HG03520 (cell line): ENCODE measurements around the gene NLRP9.
"Not testable (repeated sequence)": the region's sequence is repeated elsewhere in the genome, so short reads cannot be mapped to it uniquely, and the experiment has no call there.

ENCODE experiments used
- ATAC-seq: cut with Tn5 transposase; IDR thresholded peaks from one replicate; pipeline ENCODE4 v1.9.1; 2021; ENCODE audit warnings: mild to moderate bottlenecking, moderate library complexity; ENCODE audit not compliant: unreplicated experiment

The NLRP9 gene

GRCh38 chr19:55738302-55738701 is at the start of gene NLRP9:
NLRP9 (minus strand) TSS chr19:55738402; CDS start chr19:55738374, 28 bp downstream.
- ATAC-seq, result no peak

GRCh38 chr19:55781112-55781511 is 42.9 kb upstream of the NLRP9 start:
- no peak for ATAC-seq

- ATAC-seq, result no peak
These were observed 40.1 kb upstream of the NLRP9 start for GRCh38 chr19:55778331-55778730.

GRCh38 chr19:55777528-55777927 is 39.3 kb upstream of the NLRP9 start:
- ATAC-seq, result no peak

GRCh38 chr19:55769632-55770031 is 31.4 kb upstream of the NLRP9 start:
- not testable (repeated sequence) for ATAC-seq

- not testable (repeated sequence) for ATAC-seq
These were observed 30.6 kb upstream of the NLRP9 start, which contains the start of gene RFPL4AL1 for GRCh38 chr19:55768818-55769217. RFPL4AL1 (plus strand) TSS chr19:55769118; CDS start chr19:55771805, 2,687 bp downstream.

GRCh38 chr19:55766466-55766865 is 28.3 kb upstream of the NLRP9 start:
- ATAC-seq, result no peak

GRCh38 chr19:55758797-55759196 is 20.6 kb upstream of the NLRP9 start, which contains the start of gene RFPL4A:
RFPL4A (plus strand) TSS chr19:55759097; CDS start chr19:55761801, 2,704 bp downstream.
- not testable (repeated sequence) for ATAC-seq

- not testable (repeated sequence) for ATAC-seq
These were observed 18.6 kb upstream of the NLRP9 start for GRCh38 chr19:55756808-55757207.

- ATAC-seq, result no peak
These were observed 15.2 kb upstream of the NLRP9 start for GRCh38 chr19:55753401-55753800.

GRCh38 chr19:55750715-55751114 is 12.5 kb upstream of the NLRP9 start:
- ATAC-seq, result no peak

- not testable (repeated sequence) for ATAC-seq
These were observed 7.8 kb downstream of the NLRP9 start for GRCh38 chr19:55730378-55730777.

GRCh38 chr19:55723491-55723890 is 14.7 kb downstream of the NLRP9 start:
- no peak for ATAC-seq

GRCh38 chr19:55720801-55721200 is 17.4 kb downstream of the NLRP9 start:
- no peak for ATAC-seq

- ATAC-seq, result no peak
These were observed 17.9 kb downstream of the NLRP9 start for GRCh38 chr19:55720214-55720746.

GRCh38 chr19:55717879-55718711 is 20.1 kb downstream of the NLRP9 start:
- not testable (repeated sequence) for ATAC-seq

- no peak for ATAC-seq
These were observed 21.0 kb downstream of the NLRP9 start for GRCh38 chr19:55717251-55717650.

- ATAC-seq, result no peak
These were observed 21.7 kb downstream of the NLRP9 start for GRCh38 chr19:55716531-55716930.

- ATAC-seq, result no peak
These were observed 25.2 kb downstream of the NLRP9 start for GRCh38 chr19:55712804-55713631.

GRCh38 chr19:55711719-55712118 is 26.5 kb downstream of the NLRP9 start:
- ATAC-seq, result no peak

GRCh38 chr19:55705972-55706371 is 32.2 kb downstream of the NLRP9 start:
- no peak for ATAC-seq
